Left cardiac atrium (tissue), 4 donors: ENCODE results near the gene NES. TPM values are rescaled to one million over a fixed set of nuclear protein-coding genes. Genes with fewer than 3 reads are reported as not detected.

ENCODE experiments used
- ATAC-seq, 2 donors: fragments of 200-7000 bp; cut with Tn5 transposase; one replicate each; pipeline ENCODE4 v1.9.1; 2020; ENCODE audit warnings: mild to moderate bottlenecking in 2 of 2, moderate library complexity in 2 of 2
- DNase-seq: peaks from one replicate; pipeline ENCODE4 v3.0.0-alpha.2; 2020
- intact Hi-C, 2 donors: fragments of 100-400 bp; cut with DNase I; formaldehyde crosslinking; loops; one replicate each; pipeline versions ENCODE4 v1.14.1 to v1.15.1; 2022 to 2023
- long read RNA-seq: library from polyadenylated mRNA; unstranded; transcript quantifications from one replicate; pipeline ENCODE4 v2.0.0, GENCODE V29; 2021
- total RNA-seq, 2 donors: library from RNA; stranded (reverse); fragmentation: NEBNext Ultra II Directional; extraction: Animal tissue kit (Norgen Biotek cat#: 25700); gene quantifications; one replicate each; pipeline ENCODE4 v1.2.1, GENCODE V29; 2021
- donor health status: DM: no; HTN: yes; CAD: no.
- donor health status: DM: no; HTN: yes; CAD: no; lungs with severe emphysema.
- donor health status: DM: yes; HTN: yes; CAD: no.
- donor health status: Dilated cardiomyopathy.

The NES gene
- total RNA-seq = 100 to 1,000 TPM; 224 to 240 TPM
- long read RNA-seq, full-length matches to known transcripts = 3 of 6 reads
- long read RNA-seq, partial matches to known transcripts = 1 of 6 reads
- long read RNA-seq, other reads (novel, unspliced or antisense) = 2 of 6 reads

GRCh38 chr1:156676820-156677615, at the start of gene NES:
TSS of gene NES (minus strand) at chr1:156677407. CDS start at chr1:156677264, 143 bp downstream.
- intact Hi-C loops = loop anchor here in 1 of 2 donors (1.0 to 5.0 kb wide), 2 partner anchors 17 to 50 kb away; no protein-coding TSS in a partner anchor
- ATAC-seq (peak; percentile 89 to 92), DNase-seq (peak; percentile 86)

- ATAC-seq (no peak), DNase-seq (peak; percentile 50)
- intact Hi-C loops = loop anchor here (2.0 to 5.0 kb wide), 3 partner anchors 34 to 164 kb away; partner anchors contain the start of gene PRCC (in 1 of the 2)
Measured at GRCh38 chr1:156726549-156727226, 49.5 kb upstream of the NES start.

GRCh38 chr1:156725683-156726280, 48.6 kb upstream of the NES start:
- DNase-seq (peak; percentile 91), ATAC-seq (peak; percentile 66 to 70)
- intact Hi-C loops = loop anchor here (2.0 to 5.0 kb wide), 4 partner anchors 33 to 165 kb away; partner anchors contain the start of gene PRCC (in 1 of the 2)

GRCh38 chr1:156721535-156721934, 44.3 kb upstream of the NES start:
- ATAC-seq (no peak), DNase-seq (no peak)
- intact Hi-C loops = no loop called here

GRCh38 chr1:156721131-156721530, 43.9 kb upstream of the NES start:
- DNase-seq (no peak), ATAC-seq (no peak)
- intact Hi-C loops = no loop called here

GRCh38 chr1:156717351-156717750, 40.1 kb upstream of the NES start:
- intact Hi-C loops = loop anchor here in 1 of 2 donors (10.0 kb wide), 1 partner anchor 313 kb away; no protein-coding TSS in a partner anchor
- ATAC-seq = no peak
- DNase-seq = no peak

GRCh38 chr1:156714830-156715229, 37.6 kb upstream of the NES start:
- ATAC-seq = no peak
- DNase-seq = no peak
- intact Hi-C loops = loop anchor here in 1 of 2 donors (10.0 kb wide), 1 partner anchor 310 kb away; no protein-coding TSS in a partner anchor

- intact Hi-C loops = loop anchor here in 1 of 2 donors (10.0 kb wide), 1 partner anchor 308 kb away; no protein-coding TSS in a partner anchor
- ATAC-seq (no peak), DNase-seq (no peak)
Measured at GRCh38 chr1:156712626-156713025, 35.4 kb upstream of the NES start.

- DNase-seq (no peak), ATAC-seq (no peak)
- intact Hi-C loops = loop anchor here in 1 of 2 donors (10.0 kb wide), 1 partner anchor 306 kb away; no protein-coding TSS in a partner anchor
Measured at GRCh38 chr1:156711011-156711817, 34.0 kb upstream of the NES start.

GRCh38 chr1:156709757-156710489, 32.7 kb upstream of the NES start:
- ATAC-seq = peak; percentile 74 to 80
- peak; percentile 81 for DNase-seq
- intact Hi-C loops = loop anchor here in 1 of 2 donors (10.0 kb wide), 1 partner anchor 305 kb away; no protein-coding TSS in a partner anchor

GRCh38 chr1:156709031-156709430, 31.8 kb upstream of the NES start:
- ATAC-seq = no peak
- intact Hi-C loops = no loop called here

GRCh38 chr1:156708218-156708661, 31.0 kb upstream of the NES start:
- intact Hi-C loops = no loop called here
- no peak for DNase-seq
- ATAC-seq = no peak

More at GRCh38 chr1:156709031-156709430, 31.8 kb upstream of the NES start:
- DNase-seq = no peak

- ATAC-seq (no peak), DNase-seq (no peak)
- intact Hi-C loops = no loop called here
Measured at GRCh38 chr1:156707417-156708217, 30.4 kb upstream of the NES start.

- DNase-seq = peak; percentile 71
Measured at GRCh38 chr1:156706657-156707416, 29.6 kb upstream of the NES start.

GRCh38 chr1:156705918-156706656, 28.9 kb upstream of the NES start:
- DNase-seq (peak; percentile 68), ATAC-seq (peak; percentile 60 to 61)
- intact Hi-C loops = no loop called here

More at GRCh38 chr1:156706657-156707416, 29.6 kb upstream of the NES start:
- intact Hi-C loops = no loop called here
- peak; percentile 51 to 57 for ATAC-seq
